Right hindlimb (tissue), 1 donor: Measurements from ENCODE around the gene DHRSX.
"Not testable (repeated sequence)": the region's sequence is repeated elsewhere in the genome, so short reads cannot be mapped to it uniquely, and the experiment has no call there.

Experiments used
- DNase-seq: peaks from one replicate; pipeline ENCODE4 v3.0.0-alpha.2; 2018

DHRSX gene

DNA sequence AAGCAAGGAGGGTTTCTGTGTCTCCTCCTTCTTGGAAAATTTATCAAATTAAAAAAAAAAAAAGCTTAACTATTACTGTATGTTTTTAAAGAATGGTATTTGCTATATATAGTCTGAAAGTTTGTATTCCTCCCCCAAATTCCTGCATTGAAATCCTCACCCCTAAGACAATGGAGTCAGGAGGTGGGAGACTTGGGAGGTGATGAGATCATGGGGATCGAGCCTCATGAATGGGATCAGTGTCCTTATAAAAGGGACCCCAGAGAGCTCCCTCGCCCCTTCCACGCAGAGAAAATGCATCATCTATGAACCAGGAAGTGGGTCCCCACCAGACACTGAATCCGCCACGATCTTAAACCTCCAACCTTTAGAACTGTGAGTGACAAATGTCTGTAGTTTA lies 50.1 kb downstream of the DHRSX start:
- no peak for DNase-seq

GRCh38 chrX:2449135-2449886 lies 51.5 kb downstream of the DHRSX start:
- no peak for DNase-seq

GRCh38 chrX:2447484-2447883 lies 53.3 kb downstream of the DHRSX start:
- DNase-seq, result no peak

- no peak for DNase-seq
These were observed 54.0 kb downstream of the DHRSX start for GRCh38 chrX:2446815-2447214.

- DNase-seq, result no peak
These were observed 54.8 kb downstream of the DHRSX start for GRCh38 chrX:2445662-2446623.

DNA sequence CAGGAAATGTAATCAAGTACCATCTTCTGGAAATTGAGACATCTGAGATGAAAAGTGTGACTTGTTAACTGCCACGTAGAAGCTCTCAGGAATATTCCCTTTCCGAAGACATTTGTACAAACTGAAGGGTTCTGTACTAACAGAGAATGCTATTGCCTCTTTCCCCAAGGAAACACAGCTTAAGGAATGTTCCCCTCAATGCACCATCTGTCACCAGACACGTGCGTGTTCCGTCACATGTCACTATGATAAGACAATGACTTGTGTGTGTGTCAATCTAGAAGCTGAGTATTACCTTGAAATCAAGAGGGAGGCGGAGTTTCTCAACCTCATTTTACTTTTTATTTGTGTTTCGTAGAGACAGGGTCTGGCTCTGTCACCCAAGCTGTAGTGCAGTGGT lies 58.1 kb downstream of the DHRSX start:
- no peak for DNase-seq

- DNase-seq, result no peak
These were observed 59.3 kb downstream of the DHRSX start for GRCh38 chrX:2441466-2441865.

DNA sequence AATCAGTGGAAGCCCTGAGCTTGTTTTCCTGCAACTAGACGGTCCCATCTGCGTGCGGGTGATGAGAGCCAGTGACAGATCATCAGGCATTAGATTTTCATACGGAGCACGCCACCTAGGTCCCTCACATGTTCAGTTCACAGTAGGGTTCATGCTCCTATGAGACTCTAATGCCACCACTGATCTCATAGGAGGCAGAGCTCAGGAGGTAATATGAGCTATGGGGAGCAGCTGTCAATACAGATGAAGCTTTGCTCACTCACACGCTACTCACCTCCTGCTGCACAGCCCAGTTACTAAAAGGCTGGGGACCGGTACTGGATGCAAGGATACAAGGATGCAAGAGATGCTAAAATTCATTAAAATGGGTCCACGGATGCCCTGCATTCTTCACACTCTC lies 61.2 kb downstream of the DHRSX start:
- no peak for DNase-seq

GRCh38 chrX:2435465-2435864 lies 65.3 kb downstream of the DHRSX start:
- DNase-seq, result no peak

DNA sequence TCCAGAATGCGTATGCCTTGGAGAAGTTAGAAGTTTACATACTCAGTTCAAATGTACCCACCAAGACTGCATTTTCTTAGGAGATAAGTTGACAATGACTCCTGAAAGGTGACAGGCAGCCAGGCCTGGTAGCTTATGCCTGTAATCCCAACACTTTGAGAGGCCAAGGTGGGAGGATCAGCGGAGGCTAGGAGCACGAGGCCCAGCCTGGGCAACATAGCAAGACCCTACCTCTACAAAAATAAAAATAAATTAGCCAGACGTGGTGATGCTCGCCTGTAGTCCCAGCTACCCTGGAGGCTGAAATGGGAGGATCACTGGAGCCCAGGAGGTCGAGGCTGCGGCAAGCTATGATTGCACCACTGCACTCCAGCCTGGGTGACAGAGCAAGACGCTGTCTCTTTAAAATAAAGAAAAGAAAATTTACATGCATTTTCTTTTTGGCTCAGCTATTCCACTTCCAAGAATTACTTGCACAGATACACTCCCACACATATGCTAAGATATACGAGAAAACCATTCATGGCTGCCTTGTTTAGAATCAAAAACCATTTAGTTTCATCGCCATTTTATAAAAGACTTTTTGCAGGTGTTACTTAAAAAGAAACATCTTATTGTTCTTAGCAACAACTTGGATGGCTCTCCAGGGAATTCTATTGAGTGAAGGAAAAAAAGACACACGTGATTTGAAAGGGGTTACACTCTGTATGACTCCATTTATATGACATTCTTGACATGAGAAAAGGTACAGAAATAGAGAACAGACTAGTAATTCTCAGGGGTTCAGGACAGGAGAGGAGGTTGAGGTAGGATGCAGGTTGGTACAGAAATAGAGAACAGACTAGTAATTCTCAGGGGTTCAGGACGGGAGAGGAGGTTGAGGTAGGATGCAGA lies 66.3 kb downstream of the DHRSX start:
- DNase-seq, result no peak

GRCh38 chrX:2432298-2432863 lies 68.4 kb downstream of the DHRSX start:
- no peak for DNase-seq

- DNase-seq, result no peak
These were observed 70.4 kb downstream of the DHRSX start for GRCh38 chrX:2430265-2430825.

- DNase-seq, result no peak
These were observed 73.0 kb downstream of the DHRSX start for GRCh38 chrX:2427737-2428136.

- no peak for DNase-seq
These were observed 73.6 kb downstream of the DHRSX start for GRCh38 chrX:2427147-2427546.

- DNase-seq, result no peak
These were observed 74.4 kb downstream of the DHRSX start for GRCh38 chrX:2426289-2426882.

DNA sequence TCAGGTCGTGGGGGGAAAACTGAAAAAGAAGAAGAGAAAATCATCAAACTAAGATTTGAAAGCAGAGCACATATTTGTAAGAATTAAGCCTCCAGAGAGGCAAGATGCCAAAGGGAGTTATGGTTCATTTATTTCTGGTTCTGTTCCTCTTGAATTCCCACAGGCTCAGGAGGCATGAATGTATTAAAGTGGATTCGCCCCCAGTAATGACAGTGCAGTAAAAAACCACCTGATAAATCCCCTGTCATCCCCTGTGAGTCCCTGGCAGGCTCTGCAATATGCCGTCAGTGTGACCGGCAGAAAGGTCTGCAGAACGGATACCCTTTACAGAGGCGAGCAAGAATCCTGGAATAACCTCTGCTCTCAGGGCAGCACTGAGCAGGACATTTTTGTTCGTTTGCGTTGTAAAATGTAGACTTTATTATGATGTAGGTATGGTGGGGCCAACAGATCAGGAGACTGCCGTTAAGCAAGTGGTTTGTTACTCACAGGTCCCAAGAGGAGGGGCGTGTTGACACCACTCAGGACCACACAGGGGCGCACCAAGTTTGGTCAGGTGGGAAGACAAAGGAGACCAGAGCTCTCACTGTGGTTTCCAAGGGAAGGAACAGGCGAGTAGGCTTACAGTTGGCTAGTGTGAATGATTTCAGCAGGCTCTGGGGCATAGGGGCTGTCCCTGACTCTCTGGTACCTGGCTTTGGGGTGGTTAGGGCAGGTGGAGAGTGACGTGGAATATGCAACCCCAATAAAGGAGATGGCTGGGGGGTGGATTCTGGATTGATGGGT lies 75.3 kb downstream of the DHRSX start:
- no peak for DNase-seq

- DNase-seq, result no peak
These were observed 76.5 kb downstream of the DHRSX start for GRCh38 chrX:2424317-2424716.

DNA sequence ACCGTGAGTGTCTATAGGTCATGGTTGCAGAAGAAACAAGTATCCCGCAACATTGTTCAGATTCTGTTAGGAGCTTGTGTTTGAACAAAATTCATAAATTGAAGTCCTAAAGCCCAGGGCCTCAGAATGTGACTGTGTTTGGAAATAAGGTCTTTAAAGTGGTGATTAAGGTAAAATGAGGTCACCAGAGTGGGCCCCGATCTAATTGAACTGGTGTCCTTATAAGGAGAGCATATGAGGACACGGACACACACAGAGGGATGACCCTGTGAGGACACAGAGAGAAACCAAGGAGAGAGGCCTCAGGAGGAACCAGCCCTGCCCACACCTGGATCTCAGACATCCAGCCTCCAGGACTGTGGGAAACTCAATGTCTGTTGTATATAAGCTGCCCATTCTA lies 76.9 kb downstream of the DHRSX start:
- no peak for DNase-seq

GRCh38 chrX:2423282-2423681 lies 77.5 kb downstream of the DHRSX start:
- no peak for DNase-seq

- not testable (repeated sequence) for DNase-seq
These were observed 81.4 kb downstream of the DHRSX start for GRCh38 chrX:2419418-2419817.

DNA sequence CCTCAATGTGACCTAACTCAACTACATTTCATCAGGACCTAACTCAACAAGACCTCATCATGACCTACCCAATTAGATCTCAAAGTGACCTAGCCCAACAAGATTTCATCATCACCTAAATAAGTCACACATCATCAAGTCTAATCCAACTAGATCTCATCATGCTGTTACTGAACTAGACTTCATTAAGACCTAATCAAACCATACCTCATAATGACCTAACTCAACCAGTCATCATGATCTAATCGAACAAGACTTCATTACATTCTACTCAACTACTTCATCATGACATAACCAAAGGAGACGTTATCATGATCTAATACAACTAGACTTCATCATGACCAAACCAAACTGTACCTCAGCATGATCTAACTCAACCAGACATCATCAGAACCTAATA lies 82.8 kb downstream of the DHRSX start:
- no peak for DNase-seq
